ENCODE data around the gene SYT8. TPM values are rescaled to one million over a fixed set of nuclear protein-coding genes. Genes with fewer than 3 reads are reported as not detected.
A peak's percentile ranks its signal among the peaks of the same experiment; 100 is the strongest.

The SYT8 gene
- 10 to 100 TPM in 2 of 3 donors, not detected in 1; 10.7 to 12.1 TPM for total RNA-seq

GRCh38 chr11:1834779-1835670, at the start of gene SYT8:
TSS of gene SYT8 (plus strand) at chr11:1834990. CDS start at chr11:1835106, 116 bp downstream.
- H3K4me1 ChIP-seq, result peaks cover 10 to 24% of the 10 kb centered on the region in 2 donors

GRCh38 chr11:1785749-1786413, 48.9 kb upstream of the SYT8 start:
- TF ChIP-seq POLR2AphosphoS5 (IDR thresholded peaks at IDR 0.05), result no peak
- no peak for TF ChIP-seq CTCF (IDR thresholded peaks at IDR 0.05)
- no peaks in the 10 kb centered on the region for H3K4me1 ChIP-seq
- H3K27ac ChIP-seq, result no peak overlapping the region
- no peaks in the 10 kb centered on the region for H3K36me3 ChIP-seq
- H3K4me3 ChIP-seq, result no peak overlapping the region
- no peaks in the 10 kb centered on the region for H3K9me3 ChIP-seq
- DNase-seq (ENCODE audit: low spot score in 2 of 2), result no peak
- no peaks in the 10 kb centered on the region for H3K27me3 ChIP-seq
- intact Hi-C loops (cut with DNase I; ENCODE audit: low total_unique reads), result loop anchor here (5.0 kb wide), 1 partner anchor 971 kb away; no protein-coding TSS in a partner anchor

More at GRCh38 chr11:1834779-1835670, at the start of gene SYT8:
- intact Hi-C loops (cut with DNase I; ENCODE audit: low total_unique reads), result loop anchor here (10.0 kb wide), 1 partner anchor 320 kb away; no protein-coding TSS in a partner anchor
- no peaks in the 10 kb centered on the region for H3K36me3 ChIP-seq
- DNase-seq (ENCODE audit: low spot score in 2 of 2), result no peak
- H3K27ac ChIP-seq, result peak within 1 kb of the TSS; percentile 70 to 85
- H3K9me3 ChIP-seq, result no peaks in the 10 kb centered on the region
- TF ChIP-seq POLR2AphosphoS5 (IDR thresholded peaks at IDR 0.05) (no peak), CTCF (IDR thresholded peaks at IDR 0.05) (no peak), POLR2A (IDR thresholded peaks at IDR 0.05) (no peak)
- H3K27me3 ChIP-seq, result no peaks in the 10 kb centered on the region
- H3K4me3 ChIP-seq, result peak within 1 kb of the TSS in 2 of 3 donors; percentile 18 to 29

- Histone ChIP-seq H3K27ac (no peak overlapping the region), H3K27me3 (no peaks in the 10 kb centered on the region), H3K36me3 (no peaks in the 10 kb centered on the region), H3K9me3 (no peaks in the 10 kb centered on the region), H3K4me1 (no peaks in the 10 kb centered on the region), H3K4me3 (no peak overlapping the region)
- no peak for TF ChIP-seq CTCF (IDR thresholded peaks at IDR 0.05)
- TF ChIP-seq POLR2AphosphoS5 (IDR thresholded peaks at IDR 0.05), result no peak
- no peak for TF ChIP-seq POLR2A (IDR thresholded peaks at IDR 0.05)
- intact Hi-C loops (cut with DNase I; ENCODE audit: low total_unique reads), result loop anchor here (5.0 kb wide), 1 partner anchor 971 kb away; no protein-coding TSS in a partner anchor
- DNase-seq (ENCODE audit: low spot score in 2 of 2), result no peak
Measured at GRCh38 chr11:1786466-1786865, 48.3 kb upstream of the SYT8 start.

GRCh38 chr11:1791912-1792311, 42.9 kb upstream of the SYT8 start:
- Histone ChIP-seq H3K9me3 (no peaks in the 10 kb centered on the region), H3K4me1 (no peaks in the 10 kb centered on the region), H3K4me3 (no peak overlapping the region), H3K27me3 (no peaks in the 10 kb centered on the region), H3K27ac (no peak overlapping the region), H3K36me3 (no peaks in the 10 kb centered on the region)
- intact Hi-C loops (cut with DNase I; ENCODE audit: low total_unique reads), result loop anchor here (5.0 kb wide), 1 partner anchor 155 kb away; no protein-coding TSS in a partner anchor
- no peak for DNase-seq (ENCODE audit: low spot score in 2 of 2)
- TF ChIP-seq POLR2AphosphoS5 (IDR thresholded peaks at IDR 0.05) (no peak), POLR2A (IDR thresholded peaks at IDR 0.05) (no peak), CTCF (IDR thresholded peaks at IDR 0.05) (no peak)

Data from breast epithelium (tissue), 4 donors.